ENCODE data around the gene OPA3.
"Not testable (repeated sequence)": the region's sequence is repeated elsewhere in the genome, so short reads cannot be mapped to it uniquely, and the experiment has no call there.

The OPA3 gene

GRCh38 chr19:45584332-45585157, at the start of gene OPA3:
TSS of gene OPA3 (minus strand) at chr19:45584802. CDS start at chr19:45584764, 38 bp downstream.
- DNase-seq, result peak; percentile 99 to 100

GRCh38 chr19:45632468-45633196, 48.0 kb upstream of the OPA3 start:
- no peak for DNase-seq

GRCh38 chr19:45630463-45630862, 45.9 kb upstream of the OPA3 start:
- no peak for DNase-seq

GRCh38 chr19:45629704-45630103, 45.1 kb upstream of the OPA3 start:
- no peak for DNase-seq

- not testable (repeated sequence) for DNase-seq
Measured at GRCh38 chr19:45628219-45628618, 43.6 kb upstream of the OPA3 start.

GRCh38 chr19:45623984-45624383, 39.4 kb upstream of the OPA3 start:
- DNase-seq, result no peak

GRCh38 chr19:45621976-45622503, 37.4 kb upstream of the OPA3 start:
- DNase-seq, result no peak

- DNase-seq, result no peak
Measured at GRCh38 chr19:45621389-45621788, 36.8 kb upstream of the OPA3 start.

GRCh38 chr19:45616704-45617017, 32.1 kb upstream of the OPA3 start:
- no peak for DNase-seq

- DNase-seq, result peak; percentile 89 to 94
Measured at GRCh38 chr19:45615795-45616703, 31.4 kb upstream of the OPA3 start.

GRCh38 chr19:45615056-45615455, 30.5 kb upstream of the OPA3 start:
- not testable (repeated sequence) for DNase-seq

GRCh38 chr19:45613926-45614725, 29.5 kb upstream of the OPA3 start:
- DNase-seq, result peak; percentile 55 to 71

- no peak for DNase-seq
Measured at GRCh38 chr19:45608948-45609347, 24.3 kb upstream of the OPA3 start.

GRCh38 chr19:45607071-45608029, 22.7 kb upstream of the OPA3 start:
- peak; percentile 22 to 28 for DNase-seq

GRCh38 chr19:45601524-45602374, 17.1 kb upstream of the OPA3 start, which contains the start of gene GPR4:
TSS of gene GPR4 (minus strand) at chr19:45602212. CDS start at chr19:45591866, 10,346 bp downstream.
- no peak for DNase-seq

GRCh38 chr19:45601115-45601514, 16.5 kb upstream of the OPA3 start:
- no peak for DNase-seq

GRCh38 chr19:45600340-45600885, 15.8 kb upstream of the OPA3 start:
- DNase-seq, result no peak

- DNase-seq, result no peak
Measured at GRCh38 chr19:45599286-45599685, 14.7 kb upstream of the OPA3 start.

- DNase-seq, result peak; percentile 29 to 32
Measured at GRCh38 chr19:45598267-45599001, 13.8 kb upstream of the OPA3 start.

Data from Kasumi-1 (cell line).